Kidney (tissue), 14 donors: ENCODE results near the gene RSRC1. TPM values are rescaled to one million over a fixed set of nuclear protein-coding genes. Genes with fewer than 3 reads are reported as not detected.
A peak's percentile ranks its signal among the peaks of the same experiment; 100 is the strongest.

Experiments used
- DNase-seq, 5 donors: peaks; one replicate each; pipeline ENCODE4 v3.0.0-alpha.2; 2013 to 2020
- FAIRE-seq: peaks from 2 replicates; lab custom pipeline; 2012; peaks lifted over from hg19 to GRCh38; lab: Jason Lieb, UNC
- H3K27ac ChIP-seq, 2 donors: one replicate each; pipeline ENCODE4 v1.7.0; 2013; ENCODE audit warnings: low read depth in 2 of 2, low read length in 2 of 2, inconsistent platforms in 1 of 2
- H3K27me3 ChIP-seq: one replicate; pipeline ENCODE4 v1.7.1; 2013; ENCODE audit warnings: low read length, inconsistent platforms; ENCODE audit not compliant: control insufficient read depth, insufficient read depth
- H3K36me3 ChIP-seq, 3 donors: one replicate each; pipeline versions ENCODE4 v1.7.0 to v1.7.1; 2013; ENCODE audit warnings: low read length in 3 of 3, control low read depth in 1 of 3, inconsistent platforms in 1 of 3; ENCODE audit not compliant: insufficient read depth in 3 of 3, control insufficient read depth in 2 of 3
- H3K4me1 ChIP-seq, 3 donors: one replicate each; pipeline versions ENCODE4 v1.7.0 to v1.7.1; 2013; ENCODE audit warnings: low read length in 3 of 3, inconsistent platforms in 1 of 3, low read depth in 1 of 3; ENCODE audit not compliant: control insufficient read depth in 2 of 3, insufficient read depth in 2 of 3
- H3K4me3 ChIP-seq, 3 donors: one replicate each; pipeline versions ENCODE4 v1.7.0 to v1.8.1; 2013; ENCODE audit warnings: low read length in 3 of 3, control low read depth in 1 of 3, inconsistent platforms in 1 of 3
- H3K9ac ChIP-seq, 3 donors: one replicate each; pipeline versions ENCODE4 v1.7.0 to v1.7.1; 2013; ENCODE audit warnings: low read length in 3 of 3, control low read depth in 1 of 3, inconsistent platforms in 1 of 3
- H3K9me3 ChIP-seq, 3 donors: one replicate each; pipeline versions ENCODE4 v1.7.0 to v1.7.1; 2013; ENCODE audit warnings: low read length in 3 of 3, control low read depth in 1 of 3, inconsistent platforms in 1 of 3; ENCODE audit not compliant: control insufficient read depth in 2 of 3, insufficient read depth in 1 of 3
- intact Hi-C: fragments of 100-400 bp; cut with DNase I; formaldehyde crosslinking; loops from one replicate; pipeline ENCODE4 v1.11.1; 2022
- polyA plus RNA-seq: library from polyadenylated mRNA; stranded (reverse); fragments of 350-450 nt; fragmentation: Illumina TruSeq; extraction: RNeasy Lipid Tissue Mini Kit (QIAGEN cat#74804); gene quantifications from one replicate; pipeline ENCODE4 v1.2.3, GENCODE V29; 2014; ENCODE audit warnings: low read depth, low replicate concordance; ENCODE audit not compliant: insufficient read depth
- total RNA-seq: library from RNA; stranded (reverse); fragmentation: NEBNext Ultra II Directional; extraction: Animal tissue kit (Norgen Biotek cat#: 25700); gene quantifications from one replicate; pipeline ENCODE4 v1.2.1, GENCODE V29; 2021
- TF ChIP-seq, protein P1 (sequence below): IDR thresholded peaks from 3 replicates; pipeline ENCODE4 v1.5.1; 2012; ENCODE audit warnings: mild to moderate bottlenecking, moderate library complexity, borderline replicate concordance; ENCODE audit not compliant: insufficient read depth; ENCODE audit errors: extremely low read depth
- donor health status: control.
- donor health status: control.
- donor health status: control.
- donor health status: control.
- donor health status: control.
- donor health status: DM: yes; HTN: yes; CAD: no.
- donor health status: Normal renal cell carcinoma (clear cell type).

The RSRC1 gene
- total and polyA plus RNA-seq, 2 donors from 2014 or later: 14.3 to 33.8 TPM

GRCh38 chr3:158098309-158098639 lies 11.6 kb upstream of the RSRC1 start:
- intact Hi-C loops: no loop called here
- H3K9me3 ChIP-seq: peaks cover 0 to 6% (median 0%) of the 10 kb centered on the region in 3 donors
- H3K4me3 ChIP-seq: peak overlapping the region in 2 of 3 donors; percentile 47 to 62
- no peaks in the 10 kb centered on the region for H3K36me3 ChIP-seq
- H3K27ac ChIP-seq: no peak overlapping the region
- no peak overlapping the region for H3K9ac ChIP-seq
- H3K4me1 ChIP-seq: peaks cover 0 to 12% (median 0%) of the 10 kb centered on the region in 3 donors
- DNase-seq (no peak), FAIRE-seq (no peak)
- TF ChIP-seq, protein P1, sequence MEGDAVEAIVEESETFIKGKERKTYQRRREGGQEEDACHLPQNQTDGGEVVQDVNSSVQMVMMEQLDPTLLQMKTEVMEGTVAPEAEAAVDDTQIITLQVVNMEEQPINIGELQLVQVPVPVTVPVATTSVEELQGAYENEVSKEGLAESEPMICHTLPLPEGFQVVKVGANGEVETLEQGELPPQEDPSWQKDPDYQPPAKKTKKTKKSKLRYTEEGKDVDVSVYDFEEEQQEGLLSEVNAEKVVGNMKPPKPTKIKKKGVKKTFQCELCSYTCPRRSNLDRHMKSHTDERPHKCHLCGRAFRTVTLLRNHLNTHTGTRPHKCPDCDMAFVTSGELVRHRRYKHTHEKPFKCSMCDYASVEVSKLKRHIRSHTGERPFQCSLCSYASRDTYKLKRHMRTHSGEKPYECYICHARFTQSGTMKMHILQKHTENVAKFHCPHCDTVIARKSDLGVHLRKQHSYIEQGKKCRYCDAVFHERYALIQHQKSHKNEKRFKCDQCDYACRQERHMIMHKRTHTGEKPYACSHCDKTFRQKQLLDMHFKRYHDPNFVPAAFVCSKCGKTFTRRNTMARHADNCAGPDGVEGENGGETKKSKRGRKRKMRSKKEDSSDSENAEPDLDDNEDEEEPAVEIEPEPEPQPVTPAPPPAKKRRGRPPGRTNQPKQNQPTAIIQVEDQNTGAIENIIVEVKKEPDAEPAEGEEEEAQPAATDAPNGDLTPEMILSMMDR: no peak
- H3K27me3 ChIP-seq: peaks cover 88% of the 10 kb centered on the region

- intact Hi-C loops: no loop called here
- H3K9me3 ChIP-seq: peaks cover 0 to 6% (median 0%) of the 10 kb centered on the region in 3 donors
- TF ChIP-seq, protein P1: no peak
- DNase-seq (no peak), FAIRE-seq (no peak)
- no peak overlapping the region for H3K9ac ChIP-seq
- H3K27me3 ChIP-seq: peaks cover 88% of the 10 kb centered on the region
- H3K4me1 ChIP-seq: peaks cover 0 to 15% (median 0%) of the 10 kb centered on the region in 3 donors
- H3K27ac ChIP-seq: no peak overlapping the region
- H3K36me3 ChIP-seq: no peaks in the 10 kb centered on the region
- H3K4me3 ChIP-seq: no peak overlapping the region
These were observed 11.0 kb upstream of the RSRC1 start for GRCh38 chr3:158098834-158099424.

GRCh38 chr3:158100681-158101080 lies 9.2 kb upstream of the RSRC1 start:
- intact Hi-C loops: no loop called here
- peaks cover 84% of the 10 kb centered on the region for H3K27me3 ChIP-seq
- H3K9me3 ChIP-seq: peaks cover 0 to under 1% (median 0%) of the 10 kb centered on the region in 3 donors
- no peak overlapping the region for H3K4me3 ChIP-seq
- DNase-seq (peak in 1 of 5 donors; percentile 5), FAIRE-seq (no peak)
- TF ChIP-seq, protein P1: no peak
- no peak overlapping the region for H3K9ac ChIP-seq
- H3K36me3 ChIP-seq: no peaks in the 10 kb centered on the region
- H3K27ac ChIP-seq: no peak overlapping the region
- H3K4me1 ChIP-seq: peaks cover 0 to 18% (median 0%) of the 10 kb centered on the region in 3 donors
